WTC11 (cell line): ENCODE data around the gene PPM1M. TPM values are rescaled to one million over a fixed set of nuclear protein-coding genes. Genes with fewer than 3 reads are reported as not detected.
A peak's percentile ranks its signal among the peaks of the same experiment; 100 is the strongest.

ENCODE experiments used
- ATAC-seq: fragments of 200-7000 bp; cut with Tn5 transposase; 2 replicates; pipeline ENCODE4 v1.10.0; 2021; ENCODE audit warnings: mild to moderate bottlenecking, moderate library complexity
- CTCF ChIA-PET: fragments of 300-600 bp; sonication (Branson Sonifier 250); formaldehyde crosslinking; loops from one replicate; lab custom pipeline; 2021; ENCODE audit warnings: antibody characterized with exemption; lab: Charles Lee
- POLR2A ChIA-PET: fragments of 350-600 bp; sonication (Branson Sonifier 250); formaldehyde crosslinking; loops from one replicate; lab custom pipeline; 2021; ENCODE audit warnings: antibody characterized with exemption; lab: Charles Lee
- DNase-seq: peaks from one replicate; pipeline ENCODE4 v3.0.0; 2021; ENCODE audit warnings: low spot score
- H3K27ac Mint-ChIP-seq: 2 replicates; pipeline ENCODE4 v1.8.0; 2021; ENCODE audit warnings: mixed read lengths
- H3K27me3 Mint-ChIP-seq: 2 replicates; pipeline ENCODE4 v1.8.0; 2021; ENCODE audit warnings: low read depth, mild to moderate bottlenecking, moderate library complexity, mixed read lengths
- H3K36me3 Mint-ChIP-seq: 2 replicates; pipeline ENCODE4 v1.8.0; 2021; ENCODE audit warnings: mixed read lengths
- H3K4me1 Mint-ChIP-seq: 2 replicates; pipeline ENCODE4 v1.8.0; 2022; ENCODE audit warnings: mixed read lengths
- H3K4me3 Mint-ChIP-seq: 2 replicates; pipeline ENCODE4 v1.8.0; 2021; ENCODE audit warnings: mild to moderate bottlenecking, moderate library complexity, mixed read lengths
- H3K9me3 Mint-ChIP-seq: 2 replicates; pipeline ENCODE4 v1.8.0; 2021; ENCODE audit warnings: mixed read lengths
- ARID4B ChIP-seq: sonication (generic); formaldehyde crosslinking; IDR thresholded peaks from 2 replicates; pipeline ENCODE4 v1.8.0; 2023; ENCODE audit warnings: missing genetic modification reagents, mild to moderate bottlenecking, borderline replicate concordance
- ATF1 ChIP-seq: sonication (generic); formaldehyde crosslinking; IDR thresholded peaks from 2 replicates; pipeline ENCODE4 v1.8.1; 2023; ENCODE audit warnings: mild to moderate bottlenecking, moderate library complexity, missing genetic modification reagents
- ERG ChIP-seq: fragments of 250-450 bp; sonication (Bioruptor Pico); IDR thresholded peaks from 2 replicates; pipeline ENCODE4 v1.8.0; 2021; ENCODE audit warnings: mild to moderate bottlenecking
- FOXK1 ChIP-seq: sonication (generic); formaldehyde crosslinking; IDR thresholded peaks from 2 replicates; pipeline ENCODE4 v1.8.0; 2022; ENCODE audit warnings: mild to moderate bottlenecking, moderate library complexity, missing genetic modification reagents
- GABPB1 ChIP-seq: sonication (generic); formaldehyde crosslinking; IDR thresholded peaks from 2 replicates; pipeline ENCODE4 v1.8.1; 2023; ENCODE audit warnings: mild to moderate bottlenecking, missing genetic modification reagents
- GRHL2 ChIP-seq: fragments of 250-450 bp; sonication (Bioruptor Pico); IDR thresholded peaks from 2 replicates; pipeline ENCODE4 v1.8.0; 2022; ENCODE audit warnings: mild to moderate bottlenecking, moderate library complexity; ENCODE audit not compliant: insufficient replicate concordance, severe bottlenecking
- GTF2I ChIP-seq: fragments of 250-450 bp; sonication (Bioruptor Pico); conservative IDR thresholded peaks from 2 replicates; pipeline ENCODE4 v1.4.0; 2021; ENCODE audit warnings: mild to moderate bottlenecking
- MXD4 ChIP-seq: fragments of 250-450 bp; sonication (Bioruptor Pico); IDR thresholded peaks from 2 replicates; pipeline ENCODE4 v1.8.0; 2021; ENCODE audit warnings: mild to moderate bottlenecking, moderate library complexity, borderline replicate concordance
- NFATC4 ChIP-seq: fragments of 250-450 bp; sonication (Bioruptor Pico); IDR thresholded peaks from 2 replicates; pipeline ENCODE4 v1.9.0; 2021; ENCODE audit warnings: mild to moderate bottlenecking
- NFE2L1 ChIP-seq: sonication (generic); formaldehyde crosslinking; IDR thresholded peaks from 2 replicates; pipeline ENCODE4 v1.8.1; 2023; ENCODE audit warnings: missing genetic modification reagents
- NFYB ChIP-seq: sonication (generic); formaldehyde crosslinking; conservative IDR thresholded peaks from 2 replicates; pipeline ENCODE4 v1.8.0; 2022; ENCODE audit warnings: low read depth, missing genetic modification reagents
- NR1H2 ChIP-seq: sonication (generic); formaldehyde crosslinking; IDR thresholded peaks from 2 replicates; pipeline ENCODE4 v1.9.0; 2021; ENCODE audit warnings: mild to moderate bottlenecking, moderate library complexity, missing genetic modification reagents
- NR3C1 ChIP-seq: sonication (generic); formaldehyde crosslinking; conservative IDR thresholded peaks from 2 replicates; pipeline ENCODE4 v1.8.1; 2023; ENCODE audit warnings: low read depth, mild to moderate bottlenecking, missing genetic modification reagents
- PREB ChIP-seq: sonication (generic); formaldehyde crosslinking; IDR thresholded peaks from 2 replicates; pipeline ENCODE4 v1.8.1; 2022; ENCODE audit warnings: mild to moderate bottlenecking, missing genetic modification reagents, moderate library complexity, borderline replicate concordance
- RELA ChIP-seq: sonication (generic); formaldehyde crosslinking; IDR thresholded peaks from 2 replicates; pipeline ENCODE4 v1.8.1; 2022; ENCODE audit warnings: missing genetic modification reagents, mild to moderate bottlenecking, borderline replicate concordance
- SP1 ChIP-seq: sonication (generic); formaldehyde crosslinking; conservative IDR thresholded peaks from 2 replicates; pipeline ENCODE4 v1.8.1; 2022; ENCODE audit warnings: missing genetic modification reagents
- TCF7 ChIP-seq: sonication (generic); formaldehyde crosslinking; IDR thresholded peaks from 2 replicates; pipeline ENCODE4 v1.8.0; 2022; ENCODE audit warnings: mild to moderate bottlenecking, low read depth, missing genetic modification reagents, moderate library complexity
- ZNF232 ChIP-seq: sonication (generic); formaldehyde crosslinking; IDR thresholded peaks from 2 replicates; pipeline ENCODE4 v1.8.0; 2022; ENCODE audit warnings: mild to moderate bottlenecking, missing genetic modification reagents
- total RNA-seq: library from RNA; stranded (reverse); gene quantifications from 3 replicates; pipeline ENCODE4 v1.2.3, GENCODE V29; 2021
- TF ChIP-seq, protein P1 (sequence below): sonication (generic); formaldehyde crosslinking; conservative IDR thresholded peaks from 2 replicates; pipeline ENCODE4 v1.8.1; 2023; ENCODE audit warnings: mild to moderate bottlenecking, low read depth, missing genetic modification reagents, moderate library complexity

Gene PPM1M
- total RNA-seq, 1 experiment from 2014 or later, result 7.0 TPM

DNA sequence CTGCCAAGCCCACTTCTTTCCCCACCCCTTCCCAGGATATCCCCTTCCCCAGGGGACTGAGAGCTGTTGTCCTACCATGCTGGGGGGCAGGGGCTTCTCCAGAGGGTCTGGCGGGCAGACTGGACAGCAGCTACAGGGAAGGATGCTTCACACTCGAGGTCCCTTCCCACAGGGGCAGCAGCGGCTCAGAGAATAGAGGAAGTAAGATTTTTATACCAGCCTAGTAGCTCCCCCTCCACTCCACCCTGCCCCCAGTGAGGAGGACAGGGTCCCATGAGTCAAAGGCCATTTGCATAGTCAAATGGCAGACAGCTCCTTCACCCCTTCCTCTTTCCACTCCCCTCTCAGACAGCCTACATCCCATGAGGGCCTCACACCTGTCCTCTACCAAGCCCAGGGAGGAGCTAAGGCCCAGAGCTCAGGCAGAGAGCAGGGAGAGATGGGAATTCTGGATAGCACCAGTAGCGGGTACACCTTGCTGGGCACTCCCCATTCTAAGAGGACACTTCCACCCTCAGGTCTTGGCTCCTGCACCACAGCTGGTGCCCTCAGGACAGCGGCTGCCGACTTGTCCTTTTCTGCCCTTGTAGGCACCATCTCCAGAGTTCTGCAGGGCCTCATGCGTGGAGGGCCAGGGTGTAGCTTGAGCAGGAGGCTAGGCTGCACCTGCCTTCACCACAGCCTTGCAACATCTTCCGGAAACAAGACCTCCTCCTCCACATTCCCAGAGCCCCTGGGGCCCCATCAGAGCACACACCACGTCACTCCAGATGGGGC, 19.9 kb upstream of the PPM1M start, which contains the start of gene TLR9 (continued):
- no peak for TF ChIP-seq PREB (CRISPR knock-in tag)
- no peak for TF ChIP-seq GTF2I
- no peak for TF ChIP-seq NFYB (CRISPR knock-in tag)

GRCh38 chr3:52226229-52226817, 19.2 kb upstream of the PPM1M start:
- Mint-ChIP-seq H3K4me1 (peaks cover 3% of the 10 kb centered on the region; the same call in 1 of the 2 replicates), H3K36me3 (peaks cover 13% of the 10 kb centered on the region), H3K4me3 (no peak overlapping the region), H3K27me3 (no peaks in the 10 kb centered on the region), H3K27ac (no peak overlapping the region), H3K9me3 (no peaks in the 10 kb centered on the region)
- DNase-seq (no peak), ATAC-seq (0 out of 2 replicates have a peak, but pooled peaks have one; percentile 10)
- CTCF ChIA-PET, result interaction anchor here (0.5 to 11.5 kb wide), 6 partner anchors 8 to 220 kb away, joined by 4 to 222 read pairs (median 8); partner anchors contain the start of gene TWF2
- POLR2A ChIA-PET, result interaction anchor here (1.5 kb wide), 1 partner anchor 51 kb away, joined by 3 read pairs; no protein-coding TSS in a partner anchor
- no peak for TF ChIP-seq MXD4 (CRISPR knock-in tag)
- no peak for TF ChIP-seq SP1 (CRISPR knock-in tag)
- no peak for TF ChIP-seq ZNF232

GRCh38 chr3:52227117-52227516, 18.4 kb upstream of the PPM1M start:
- Mint-ChIP-seq H3K27ac (no peak overlapping the region), H3K27me3 (no peaks in the 10 kb centered on the region), H3K4me3 (no peak overlapping the region), H3K36me3 (peaks cover 13% of the 10 kb centered on the region), H3K4me1 (peaks cover 3% of the 10 kb centered on the region; the same call in 1 of the 2 replicates), H3K9me3 (no peaks in the 10 kb centered on the region)
- POLR2A ChIA-PET, result no interaction called here
- CTCF ChIA-PET, result interaction anchor here (0.5 to 1.6 kb wide), 8 partner anchors 11 to 231 kb away, joined by 3 to 9 read pairs (median 4); partner anchors contain the start of genes POC1A and TWF2
- no peak for TF ChIP-seq GRHL2 (CRISPR knock-in tag)
- TF ChIP-seq ZNF232, result no peak
- no peak for TF ChIP-seq ATF1 (CRISPR knock-in tag)
- TF ChIP-seq NR3C1 (CRISPR knock-in tag), result no peak
- TF ChIP-seq SP1 (CRISPR knock-in tag), result no peak
- TF ChIP-seq GABPB1 (CRISPR knock-in tag), result no peak
- ATAC-seq (no peak), DNase-seq (no peak)

GRCh38 chr3:52227766-52228165, 17.8 kb upstream of the PPM1M start:
- Mint-ChIP-seq H3K4me3 (no peak overlapping the region), H3K4me1 (peaks cover 3% of the 10 kb centered on the region; the same call in 1 of the 2 replicates), H3K27me3 (no peaks in the 10 kb centered on the region), H3K27ac (no peak overlapping the region), H3K36me3 (peaks cover 13% of the 10 kb centered on the region), H3K9me3 (no peaks in the 10 kb centered on the region)
- ChIA-PET CTCF (interaction anchor here (0.6 to 1.6 kb wide), 6 partner anchors 10 to 232 kb away, joined by 3 to 9 read pairs (median 4); partner anchors contain the start of genes POC1A and TWF2), POLR2A (no interaction called here)
- ATAC-seq (no peak), DNase-seq (no peak)
- no peak for TF ChIP-seq FOXK1 (CRISPR knock-in tag)
- TF ChIP-seq RELA (CRISPR knock-in tag), result no peak
- TF ChIP-seq NR1H2 (CRISPR knock-in tag), result no peak
- TF ChIP-seq ZNF232, result no peak
- TF ChIP-seq, protein P1, sequence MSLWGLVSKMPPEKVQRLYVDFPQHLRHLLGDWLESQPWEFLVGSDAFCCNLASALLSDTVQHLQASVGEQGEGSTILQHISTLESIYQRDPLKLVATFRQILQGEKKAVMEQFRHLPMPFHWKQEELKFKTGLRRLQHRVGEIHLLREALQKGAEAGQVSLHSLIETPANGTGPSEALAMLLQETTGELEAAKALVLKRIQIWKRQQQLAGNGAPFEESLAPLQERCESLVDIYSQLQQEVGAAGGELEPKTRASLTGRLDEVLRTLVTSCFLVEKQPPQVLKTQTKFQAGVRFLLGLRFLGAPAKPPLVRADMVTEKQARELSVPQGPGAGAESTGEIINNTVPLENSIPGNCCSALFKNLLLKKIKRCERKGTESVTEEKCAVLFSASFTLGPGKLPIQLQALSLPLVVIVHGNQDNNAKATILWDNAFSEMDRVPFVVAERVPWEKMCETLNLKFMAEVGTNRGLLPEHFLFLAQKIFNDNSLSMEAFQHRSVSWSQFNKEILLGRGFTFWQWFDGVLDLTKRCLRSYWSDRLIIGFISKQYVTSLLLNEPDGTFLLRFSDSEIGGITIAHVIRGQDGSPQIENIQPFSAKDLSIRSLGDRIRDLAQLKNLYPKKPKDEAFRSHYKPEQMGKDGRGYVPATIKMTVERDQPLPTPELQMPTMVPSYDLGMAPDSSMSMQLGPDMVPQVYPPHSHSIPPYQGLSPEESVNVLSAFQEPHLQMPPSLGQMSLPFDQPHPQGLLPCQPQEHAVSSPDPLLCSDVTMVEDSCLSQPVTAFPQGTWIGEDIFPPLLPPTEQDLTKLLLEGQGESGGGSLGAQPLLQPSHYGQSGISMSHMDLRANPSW (CRISPR knock-in tag), result no peak
- TF ChIP-seq ARID4B (CRISPR knock-in tag), result no peak
- TF ChIP-seq NFE2L1 (CRISPR knock-in tag), result no peak
- TF ChIP-seq TCF7 (CRISPR knock-in tag), result no peak
- TF ChIP-seq SP1 (CRISPR knock-in tag), result no peak
- TF ChIP-seq NFATC4 (CRISPR knock-in tag), result no peak
- TF ChIP-seq ERG (CRISPR knock-in tag), result no peak
